Lower lobe of right lung (tissue), 2 donors: ENCODE measurements around the gene ERBIN. TPM values are rescaled to one million over a fixed set of nuclear protein-coding genes. Genes with fewer than 3 reads are reported as not detected.
A peak's percentile ranks its signal among the peaks of the same experiment; 100 is the strongest.

ENCODE experiments used
- ATAC-seq, 2 donors: fragments of 200-7000 bp; cut with Tn5 transposase; one replicate each; pipeline ENCODE4 v1.9.1; 2020 to 2022; ENCODE audit warnings: mild to moderate bottlenecking in 2 of 2, moderate library complexity in 2 of 2
- DNase-seq: peaks from one replicate; pipeline ENCODE4 v3.0.0-alpha.2; 2020
- H3K27ac ChIP-seq: fragments of 200-600 bp; one replicate; pipeline ENCODE4 v1.8.0; 2022
- H3K27me3 ChIP-seq: fragments of 200-600 bp; one replicate; pipeline ENCODE4 v1.8.0; 2022; ENCODE audit warnings: low read depth
- H3K36me3 ChIP-seq: fragments of 200-600 bp; one replicate; pipeline ENCODE4 v1.8.0; 2022; ENCODE audit warnings: mild to moderate bottlenecking
- H3K4me1 ChIP-seq: fragments of 200-600 bp; one replicate; pipeline ENCODE4 v1.8.0; 2022
- H3K4me3 ChIP-seq: fragments of 200-600 bp; one replicate; pipeline ENCODE4 v1.8.0; 2022; ENCODE audit warnings: mild to moderate bottlenecking
- H3K9me3 ChIP-seq: fragments of 200-600 bp; one replicate; pipeline ENCODE4 v1.8.0; 2022
- CTCF ChIP-seq: fragments of 200-600 bp; IDR thresholded peaks from one replicate; pipeline ENCODE4 v1.8.0; 2022; ENCODE audit warnings: antibody characterized with exemption, mild to moderate bottlenecking
- intact Hi-C: fragments of 100-400 bp; cut with DNase I; formaldehyde crosslinking; loops from one replicate; pipeline ENCODE4 v1.11.0; 2022
- total RNA-seq: library from RNA; stranded (reverse); fragmentation: NEBNext Ultra II Directional; extraction: Animal tissue kit (Norgen Biotek cat#: 25700); gene quantifications from one replicate; pipeline ENCODE4 v1.2.1, GENCODE V29; 2021
- donor health status: DM: no; HTN: yes; CAD: no; lungs with severe emphysema.

ERBIN gene
- total RNA-seq, 1 donor from 2014 or later, result 68.2 TPM

GRCh38 chr5:65919773-65920172 is 6.6 kb upstream of the ERBIN start:
- no peaks in the 10 kb centered on the region for H3K27me3 ChIP-seq

GRCh38 chr5:65923339-65923738 is 3.0 kb upstream of the ERBIN start:
- no peaks in the 10 kb centered on the region for H3K9me3 ChIP-seq
- peaks cover under 1% of the 10 kb centered on the region for H3K4me1 ChIP-seq
- no peak overlapping the region for H3K4me3 ChIP-seq
- intact Hi-C loops, result no loop called here
- DNase-seq (no peak), ATAC-seq (no peak)
- no peaks in the 10 kb centered on the region for H3K36me3 ChIP-seq
- no peaks in the 10 kb centered on the region for H3K27me3 ChIP-seq
- H3K27ac ChIP-seq, result no peak overlapping the region
- no peak for TF ChIP-seq CTCF

More at GRCh38 chr5:65919773-65920172, 6.6 kb upstream of the ERBIN start:
- Histone ChIP-seq H3K27ac (no peak overlapping the region), H3K4me3 (no peak overlapping the region), H3K9me3 (no peaks in the 10 kb centered on the region), H3K36me3 (no peaks in the 10 kb centered on the region), H3K4me1 (no peaks in the 10 kb centered on the region)
- no peak for ATAC-seq
- TF ChIP-seq CTCF, result no peak
- no peak for DNase-seq
- intact Hi-C loops, result no loop called here

- no peak for TF ChIP-seq CTCF
- Histone ChIP-seq H3K9me3 (no peaks in the 10 kb centered on the region), H3K36me3 (no peaks in the 10 kb centered on the region), H3K4me3 (peak overlapping the region; percentile 80), H3K27ac (peak overlapping the region; percentile 100), H3K4me1 (peaks cover 12% of the 10 kb centered on the region), H3K27me3 (no peaks in the 10 kb centered on the region)
- ATAC-seq (peak in 1 of 2 donors; percentile 15), DNase-seq (no peak)
- intact Hi-C loops, result no loop called here
Measured at GRCh38 chr5:65924366-65925043, 1.9 kb upstream of the ERBIN start.

GRCh38 chr5:65925044-65925600 is 1.3 kb upstream of the ERBIN start:
- intact Hi-C loops, result no loop called here
- TF ChIP-seq CTCF, result no peak

GRCh38 chr5:65925601-65926275 is 637 bp upstream of the ERBIN start:
- intact Hi-C loops, result no loop called here
- Histone ChIP-seq H3K9me3 (no peaks in the 10 kb centered on the region), H3K4me3 (peak overlapping the region; percentile 80), H3K4me1 (peaks cover 24% of the 10 kb centered on the region), H3K27ac (peak overlapping the region; percentile 100), H3K27me3 (no peaks in the 10 kb centered on the region), H3K36me3 (no peaks in the 10 kb centered on the region)
- DNase-seq, result peak; percentile 85
- ATAC-seq, result peak; percentile 92 to 94
- TF ChIP-seq CTCF, result peak; percentile 20

More at GRCh38 chr5:65925044-65925600, 1.3 kb upstream of the ERBIN start:
- ATAC-seq (peak; percentile 59 to 70), DNase-seq (peak; percentile 90)
- H3K36me3 ChIP-seq, result no peaks in the 10 kb centered on the region
- no peaks in the 10 kb centered on the region for H3K9me3 ChIP-seq
- peaks cover 18% of the 10 kb centered on the region for H3K4me1 ChIP-seq
- peak overlapping the region; percentile 100 for H3K27ac ChIP-seq
- H3K4me3 ChIP-seq, result peak overlapping the region; percentile 80
- no peaks in the 10 kb centered on the region for H3K27me3 ChIP-seq
